ENCODE results near the gene EHD2. TPM values are rescaled to one million over a fixed set of nuclear protein-coding genes. Genes with fewer than 3 reads are reported as not detected.

The EHD2 gene
- total RNA-seq, 4 donors from 2014 or later, result 48.5 to 84.7 (median 70.5) TPM

DNA sequence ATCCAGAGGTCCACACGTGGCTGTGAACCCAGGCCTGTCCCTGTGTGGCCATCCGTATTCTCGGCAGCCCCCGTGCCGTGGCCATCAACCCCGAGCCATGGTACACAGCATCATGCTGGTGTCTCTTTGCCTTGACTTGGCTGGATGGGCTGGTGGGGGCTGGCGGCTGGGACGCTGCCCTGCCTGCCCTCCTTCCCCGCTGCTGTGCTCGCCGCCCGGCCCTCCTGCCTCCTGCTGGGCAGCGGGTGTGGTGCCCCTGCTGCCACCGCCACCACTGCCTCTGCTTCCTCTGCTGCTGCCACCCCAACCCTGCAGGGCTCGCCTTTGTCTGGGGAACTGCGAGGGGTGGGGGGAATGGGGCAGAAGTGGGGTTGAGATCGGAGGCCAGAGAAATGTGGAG, 19.7 kb upstream of the EHD2 start:
- no peak for DNase-seq (ENCODE audit: low spot score in 2 of 2)
- WGBS, result 91% methylated on average over 10 of the region's 17 CpGs
- Histone ChIP-seq H3K4me3 (no peak overlapping the region), H3K27ac (no peak overlapping the region), H3K9me3 (no peaks in the 10 kb centered on the region), H3K36me3 (peaks cover 49% of the 10 kb centered on the region), H3K27me3 (no peaks in the 10 kb centered on the region), H3K4me1 (peaks cover 5% of the 10 kb centered on the region)
- no peak for TF ChIP-seq POLR2A (IDR thresholded peaks at IDR 0.05)
- TF ChIP-seq EP300 (IDR thresholded peaks at IDR 0.05), result no peak
- TF ChIP-seq POLR2AphosphoS5 (IDR thresholded peaks at IDR 0.05), result no peak
- TF ChIP-seq, protein P1, sequence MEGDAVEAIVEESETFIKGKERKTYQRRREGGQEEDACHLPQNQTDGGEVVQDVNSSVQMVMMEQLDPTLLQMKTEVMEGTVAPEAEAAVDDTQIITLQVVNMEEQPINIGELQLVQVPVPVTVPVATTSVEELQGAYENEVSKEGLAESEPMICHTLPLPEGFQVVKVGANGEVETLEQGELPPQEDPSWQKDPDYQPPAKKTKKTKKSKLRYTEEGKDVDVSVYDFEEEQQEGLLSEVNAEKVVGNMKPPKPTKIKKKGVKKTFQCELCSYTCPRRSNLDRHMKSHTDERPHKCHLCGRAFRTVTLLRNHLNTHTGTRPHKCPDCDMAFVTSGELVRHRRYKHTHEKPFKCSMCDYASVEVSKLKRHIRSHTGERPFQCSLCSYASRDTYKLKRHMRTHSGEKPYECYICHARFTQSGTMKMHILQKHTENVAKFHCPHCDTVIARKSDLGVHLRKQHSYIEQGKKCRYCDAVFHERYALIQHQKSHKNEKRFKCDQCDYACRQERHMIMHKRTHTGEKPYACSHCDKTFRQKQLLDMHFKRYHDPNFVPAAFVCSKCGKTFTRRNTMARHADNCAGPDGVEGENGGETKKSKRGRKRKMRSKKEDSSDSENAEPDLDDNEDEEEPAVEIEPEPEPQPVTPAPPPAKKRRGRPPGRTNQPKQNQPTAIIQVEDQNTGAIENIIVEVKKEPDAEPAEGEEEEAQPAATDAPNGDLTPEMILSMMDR (IDR thresholded peaks at IDR 0.05), result no peak

DNA sequence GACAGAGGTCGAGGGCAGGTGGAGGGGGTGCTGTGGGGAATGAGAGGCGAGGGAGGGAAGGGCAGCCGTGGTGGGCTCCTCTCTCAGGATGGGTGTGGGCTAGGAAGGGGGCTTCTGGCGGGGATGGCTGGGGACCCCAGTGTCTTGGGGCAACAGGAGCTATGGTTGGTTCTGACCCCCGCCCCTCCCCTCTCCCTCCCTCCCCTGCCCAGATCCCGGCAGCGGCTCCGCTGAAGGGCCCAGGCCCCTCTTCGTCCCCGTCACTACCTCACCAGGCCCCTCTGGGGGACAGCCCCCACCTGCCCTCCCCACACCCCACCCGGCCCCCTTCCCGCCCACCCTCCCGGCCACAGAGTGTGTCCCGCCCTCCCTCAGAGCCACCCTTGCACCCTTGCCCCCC, 19.3 kb upstream of the EHD2 start:
- H3K36me3 ChIP-seq, result peaks cover 53% of the 10 kb centered on the region
- H3K27me3 ChIP-seq, result no peaks in the 10 kb centered on the region
- no peak overlapping the region for H3K27ac ChIP-seq
- no peak for TF ChIP-seq EP300 (IDR thresholded peaks at IDR 0.05)
- TF ChIP-seq, protein P1 (IDR thresholded peaks at IDR 0.05), result no peak
- TF ChIP-seq POLR2AphosphoS5 (IDR thresholded peaks at IDR 0.05), result no peak
- TF ChIP-seq POLR2A (IDR thresholded peaks at IDR 0.05), result no peak
- H3K4me3 ChIP-seq, result no peak overlapping the region
- WGBS, result 84% methylated on average over 7 of the region's 14 CpGs
- DNase-seq (ENCODE audit: low spot score in 2 of 2), result no peak
- H3K4me1 ChIP-seq, result peaks cover 5% of the 10 kb centered on the region
- no peaks in the 10 kb centered on the region for H3K9me3 ChIP-seq

DNA sequence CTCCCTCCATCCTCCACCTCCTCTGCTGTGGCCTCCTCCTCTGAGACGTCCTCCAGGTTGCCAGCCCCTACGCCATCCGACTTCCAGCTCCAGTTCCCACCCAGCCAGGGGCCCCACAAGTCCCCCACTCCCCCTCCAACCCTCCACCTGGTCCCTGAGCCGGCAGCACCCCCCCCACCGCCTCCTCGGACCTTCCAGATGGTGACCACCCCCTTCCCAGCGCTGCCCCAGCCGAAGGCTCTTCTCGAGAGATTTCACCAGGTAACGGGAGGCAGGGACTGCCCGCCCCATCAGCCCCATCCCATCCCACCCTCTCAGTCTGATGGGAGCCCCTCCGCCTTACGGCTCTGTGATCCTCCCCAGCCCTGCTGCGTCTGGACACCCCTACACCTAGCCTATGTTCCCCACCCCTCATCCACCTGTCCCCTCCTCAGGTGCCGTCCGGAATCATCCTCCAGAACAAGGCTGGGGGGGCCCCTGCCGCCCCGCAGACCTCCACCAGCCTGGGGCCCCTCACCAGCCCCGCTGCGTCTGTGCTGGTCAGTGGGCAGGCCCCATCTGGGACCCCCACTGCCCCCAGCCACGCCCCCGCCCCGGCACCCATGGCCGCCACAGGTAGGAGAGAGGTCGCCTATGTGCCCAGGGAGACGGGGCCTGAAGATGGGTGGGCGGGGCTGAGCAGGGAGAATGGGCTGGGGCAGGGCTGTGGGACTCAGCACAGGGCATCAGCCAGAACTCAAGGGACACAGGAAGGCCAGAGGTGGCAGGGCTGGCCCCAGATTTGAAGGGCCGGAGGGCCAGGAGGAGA, 18.6 kb upstream of the EHD2 start:
- TF ChIP-seq, protein P1 (IDR thresholded peaks at IDR 0.05), result no peak
- TF ChIP-seq POLR2A (IDR thresholded peaks at IDR 0.05), result no peak
- no peak for TF ChIP-seq EP300 (IDR thresholded peaks at IDR 0.05)
- no peak for TF ChIP-seq POLR2AphosphoS5 (IDR thresholded peaks at IDR 0.05)
- 91% methylated on average over 28 of the region's 28 CpGs for WGBS
- no peak for DNase-seq (ENCODE audit: low spot score in 2 of 2)
- Histone ChIP-seq H3K36me3 (peaks cover 56% of the 10 kb centered on the region), H3K27me3 (no peaks in the 10 kb centered on the region), H3K4me1 (peaks cover 5% of the 10 kb centered on the region), H3K4me3 (no peak overlapping the region), H3K27ac (no peak overlapping the region), H3K9me3 (no peaks in the 10 kb centered on the region)

DNA sequence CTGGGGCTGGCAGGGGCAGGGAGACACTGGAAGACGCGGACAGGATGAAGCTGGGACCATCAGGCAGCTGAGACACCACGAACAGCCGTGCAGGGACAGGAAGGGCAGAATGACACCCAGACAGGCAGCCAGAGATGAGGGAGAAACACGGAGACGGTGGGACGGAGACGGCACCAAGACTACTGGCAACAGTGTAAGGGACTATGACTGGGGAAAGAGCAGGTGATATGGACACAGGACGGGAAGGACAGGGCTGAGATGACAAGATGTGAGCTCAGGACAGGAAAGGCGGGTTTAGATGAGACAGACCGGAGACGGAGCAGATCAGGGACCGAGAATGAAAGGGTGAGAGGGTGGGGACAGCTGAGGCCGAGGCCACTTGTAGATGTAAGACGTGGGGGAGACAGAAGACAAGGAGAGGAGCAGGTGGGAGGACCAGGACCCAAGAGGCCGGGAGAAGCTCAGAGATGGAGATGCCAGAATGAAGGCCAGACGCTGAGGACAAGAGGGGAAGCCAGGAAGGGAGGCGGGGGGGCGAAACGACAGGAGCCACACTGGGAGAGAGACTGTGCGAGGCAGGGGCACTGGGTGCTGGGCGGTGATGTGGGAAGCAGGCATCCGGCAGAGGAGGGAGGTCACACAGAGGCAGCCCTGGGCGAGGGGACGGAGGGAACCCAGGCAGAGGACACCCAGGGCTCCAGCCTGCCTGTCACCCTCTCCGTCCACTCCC, 17.5 kb upstream of the EHD2 start:
- TF ChIP-seq POLR2AphosphoS5 (IDR thresholded peaks at IDR 0.05) (no peak), POLR2A (IDR thresholded peaks at IDR 0.05) (no peak), EP300 (IDR thresholded peaks at IDR 0.05) (no peak)
- TF ChIP-seq, protein P1 (IDR thresholded peaks at IDR 0.05), result no peak
- Histone ChIP-seq H3K9me3 (no peaks in the 10 kb centered on the region), H3K4me1 (peaks cover 5% of the 10 kb centered on the region), H3K36me3 (peaks cover 58% of the 10 kb centered on the region), H3K27me3 (no peaks in the 10 kb centered on the region), H3K4me3 (no peak overlapping the region), H3K27ac (no peak overlapping the region)
- DNase-seq (ENCODE audit: low spot score in 2 of 2), result no peak
- 88% methylated on average over 26 of the region's 26 CpGs for WGBS

DNA sequence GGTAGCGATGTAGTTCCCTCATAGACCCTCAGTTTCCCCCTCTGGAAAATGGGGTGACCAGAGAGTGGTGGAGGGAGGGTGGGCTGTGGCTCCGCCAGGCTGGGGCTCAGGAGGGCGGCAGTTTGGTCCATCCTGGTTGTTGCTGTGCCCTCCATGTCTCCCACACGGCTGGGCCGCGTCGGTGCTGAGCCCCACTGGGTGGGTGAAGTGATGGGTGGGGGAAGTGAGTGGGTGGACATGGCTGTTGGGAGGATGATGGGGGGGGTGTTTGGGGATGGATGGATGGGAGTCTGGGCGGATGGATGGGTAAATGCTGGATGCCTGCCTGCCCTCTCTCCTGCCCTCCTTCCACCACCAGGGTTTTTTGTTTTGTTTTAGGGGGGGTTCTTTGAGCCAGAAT, 16.6 kb upstream of the EHD2 start:
- H3K36me3 ChIP-seq, result peaks cover 60% of the 10 kb centered on the region

More for the DNA sequence above, 16.6 kb upstream of the EHD2 start:
- H3K4me1 ChIP-seq, result peaks cover 5% of the 10 kb centered on the region
- no peaks in the 10 kb centered on the region for H3K9me3 ChIP-seq
- H3K27me3 ChIP-seq, result no peaks in the 10 kb centered on the region
- 88% methylated on average over 5 of the region's 8 CpGs for WGBS
- H3K4me3 ChIP-seq, result no peak overlapping the region
- H3K27ac ChIP-seq, result no peak overlapping the region
- no peak for TF ChIP-seq EP300 (IDR thresholded peaks at IDR 0.05)
- TF ChIP-seq POLR2A (IDR thresholded peaks at IDR 0.05), result no peak
- TF ChIP-seq, protein P1 (IDR thresholded peaks at IDR 0.05), result no peak
- no peak for TF ChIP-seq POLR2AphosphoS5 (IDR thresholded peaks at IDR 0.05)
- DNase-seq (ENCODE audit: low spot score in 2 of 2), result no peak

All from suprapubic skin (tissue), 4 donors.